HCT116 (cell line): Measurements from ENCODE around the gene SPIRE1. TPM values are rescaled to one million over a fixed set of nuclear protein-coding genes. Genes with fewer than 3 reads are reported as not detected.

Experiments
- ATAC-seq: fragments of 200-7000 bp; cut with Tn5 transposase; 2 replicates; pipeline ENCODE4 v1.9.1; 2020; ENCODE audit warnings: mild to moderate bottlenecking, moderate library complexity
- BruUV-seq: library from RNA; stranded (reverse); fragments of 400-500 nt; replicated peaks from 2 replicates; lab custom pipeline; 2021; lab: Mats Ljungman, UMichigan
- CTCF ChIA-PET: fragments of 300-600 bp; sonication (Branson Sonifier 250); formaldehyde crosslinking; loops from one replicate; lab custom pipeline; 2021; ENCODE audit warnings: antibody characterized with exemption; lab: Charles Lee
- POLR2A ChIA-PET: fragments of 300-600, 350-600 bp; sonication (Branson Sonifier 250); formaldehyde crosslinking; loops from one replicate; lab custom pipeline; 2021; ENCODE audit warnings: antibody characterized with exemption; lab: Charles Lee
- RAD21 ChIA-PET, 2 experiments: fragments of 300-600 bp; sonication (Branson Sonifier 250); formaldehyde crosslinking; loops; one replicate each; lab custom pipeline; 2023; ENCODE audit warnings: low total read pairs in 2 of 2; ENCODE audit not compliant: uncharacterized antibody in 2 of 2, unreplicated experiment in 2 of 2, low non-redundant PET in 1 of 2; lab: Charles Lee
- DNase-seq: peaks from one replicate; pipeline ENCODE4 v3.0.0-alpha.2; 2010; ENCODE audit warnings: low read depth, low spot score
- H2AFZ ChIP-seq: fragments of 200-600 bp; shearing (Covaris generic), sonication (generic); 2 replicates; pipeline ENCODE4 v1.6.1; 2017; ENCODE audit warnings: low read depth, mixed run types, mixed read lengths, antibody characterized with exemption, low read length; ENCODE audit not compliant: poor library complexity, severe bottlenecking
- H3K27ac ChIP-seq: 2 replicates; pipeline ENCODE4 v1.5.1; 2012; ENCODE audit warnings: low read depth, low read length
- H3K27me3 ChIP-seq: fragments of 200-600 bp; sonication (generic); 2 replicates; pipeline ENCODE4 v1.6.1; 2016; ENCODE audit warnings: mixed run types, low read length, mixed read lengths; ENCODE audit not compliant: insufficient read depth
- H3K36me3 ChIP-seq, 2 experiments: fragments of 200-500 bp in 1 of 2; fragments of 200-600 bp in 1 of 2; sonication (Bioruptor generic) in 1 of 2; sonication (generic) in 1 of 2; 2 replicates each; pipeline versions ENCODE4 v1.5.1 to v1.6.1; 2014 to 2016; ENCODE audit warnings: low read length in 2 of 2, inconsistent platforms in 1 of 2, mixed read lengths in 1 of 2, mixed run types in 1 of 2; ENCODE audit not compliant: insufficient read depth in 2 of 2, control insufficient read depth in 1 of 2
- H3K4me1 ChIP-seq, 2 experiments: fragments of 200-600 bp in 1 of 2; sonication (generic) in 1 of 2; 2 replicates each; pipeline versions ENCODE4 v1.5.1 to v1.6.1; 2012 to 2017; ENCODE audit warnings: low read length in 2 of 2, inconsistent platforms in 1 of 2, mild to moderate bottlenecking in 1 of 2, mixed read lengths in 1 of 2, mixed run types in 1 of 2, moderate library complexity in 1 of 2; ENCODE audit not compliant: insufficient read depth in 2 of 2, control insufficient read depth in 1 of 2
- H3K4me2 ChIP-seq: fragments of 200-600 bp; sonication (generic); 2 replicates; pipeline ENCODE4 v1.6.1; 2017; ENCODE audit warnings: mixed run types, low read length, mixed read lengths
- H3K4me3 ChIP-seq, 2 experiments: fragments of 200-600 bp in 1 of 2; sonication (generic) in 1 of 2; replicated peaks in 1 of 2; 2 replicates each; pipeline ENCODE4 v1.5.1; 2011 to 2016; ENCODE audit warnings: low read length in 2 of 2, control low read depth in 1 of 2, low read depth in 1 of 2, mild to moderate bottlenecking in 1 of 2, mixed read lengths in 1 of 2, mixed run types in 1 of 2
- H3K79me2 ChIP-seq: fragments of 200-600 bp; sonication (generic); 2 replicates; pipeline ENCODE4 v1.6.1; 2017; ENCODE audit warnings: mild to moderate bottlenecking, mixed run types, low read length, moderate library complexity, mixed read lengths; ENCODE audit not compliant: insufficient read depth
- H3K9ac ChIP-seq: fragments of 200-600 bp; sonication (generic); 2 replicates; pipeline ENCODE4 v1.6.1; 2016; ENCODE audit warnings: low read length, mixed read lengths
- H3K9me2 ChIP-seq: fragments of 200-600 bp; sonication (generic), shearing (Covaris generic); 2 replicates; pipeline ENCODE4 v1.6.1; 2017; ENCODE audit warnings: mixed run types, mild to moderate bottlenecking, moderate library complexity; ENCODE audit not compliant: insufficient read depth
- H3K9me3 ChIP-seq, 2 experiments: fragments of 200-500 bp in 1 of 2; fragments of 200-600 bp in 1 of 2; sonication (Bioruptor generic) in 1 of 2; sonication (generic) in 1 of 2; 2 replicates each; pipeline ENCODE4 v1.6.1; 2014 to 2017; ENCODE audit warnings: low read length in 2 of 2, mixed read lengths in 2 of 2, inconsistent platforms in 1 of 2, low read depth in 1 of 2, mild to moderate bottlenecking in 1 of 2, mixed run types in 1 of 2, moderate library complexity in 1 of 2; ENCODE audit not compliant: control insufficient read depth in 1 of 2, insufficient read depth in 1 of 2
- H4K20me1 ChIP-seq: fragments of 200-600 bp; sonication (generic), shearing (Covaris generic); 2 replicates; pipeline ENCODE4 v1.6.1; 2017; ENCODE audit warnings: mixed run types, mild to moderate bottlenecking, moderate library complexity; ENCODE audit not compliant: insufficient read depth
- CBX3 ChIP-seq: IDR thresholded peaks from 2 replicates; pipeline ENCODE4 v1.6.1; 2012; ENCODE audit warnings: low read depth
- CEBPB ChIP-seq: IDR thresholded peaks from 2 replicates; pipeline ENCODE4 v1.6.1; 2012; ENCODE audit warnings: low read depth
- CTCF ChIP-seq, 3 experiments: fragments of 200-600 bp in 1 of 3; sonication (generic) in 1 of 3; IDR thresholded peaks in 2 of 3; conservative IDR thresholded peaks in 1 of 3; 2 replicates each; pipeline ENCODE4 v1.5.1; 2012 to 2017; ENCODE audit warnings: low read depth in 2 of 3, low read length in 2 of 3, antibody characterized with exemption in 1 of 3, borderline replicate concordance in 1 of 3, control low read depth in 1 of 3, mild to moderate bottlenecking in 1 of 3, mixed read lengths in 1 of 3, mixed run types in 1 of 3, moderate library complexity in 1 of 3; ENCODE audit not compliant: insufficient read depth in 1 of 3
- ELF1 ChIP-seq: IDR thresholded peaks from 2 replicates; pipeline ENCODE4 v1.6.1; 2012; ENCODE audit warnings: low read depth, borderline replicate concordance
- EZH2phosphoT487 ChIP-seq: fragments of 200-600 bp; IDR thresholded peaks from 2 replicates; pipeline ENCODE4 v1.6.1; 2018; ENCODE audit warnings: antibody characterized with exemption, borderline replicate concordance
- FOSL1 ChIP-seq: IDR thresholded peaks from 2 replicates; pipeline ENCODE4 v1.6.1; 2012; ENCODE audit warnings: low read depth
- MAX ChIP-seq: IDR thresholded peaks from 2 replicates; pipeline ENCODE4 v1.6.1; 2012
- POLR2A ChIP-seq: IDR thresholded peaks from 2 replicates; pipeline ENCODE4 v1.7.0; 2011; ENCODE audit warnings: borderline replicate concordance; ENCODE audit not compliant: insufficient read depth, insufficient read length; ENCODE audit errors: extremely low read depth
- POLR2AphosphoS5 ChIP-seq: IDR thresholded peaks from 2 replicates; pipeline ENCODE4 v1.6.1; 2011; ENCODE audit warnings: mild to moderate bottlenecking, low read depth, low read length, moderate library complexity
- RAD21 ChIP-seq: IDR thresholded peaks from 2 replicates; pipeline ENCODE4 v1.6.1; 2012; ENCODE audit warnings: low read depth, mild to moderate bottlenecking
- REST ChIP-seq: IDR thresholded peaks from 2 replicates; pipeline ENCODE4 v1.6.1; 2012; ENCODE audit warnings: low read depth
- SIN3A ChIP-seq: IDR thresholded peaks from 2 replicates; pipeline ENCODE4 v1.6.1; 2012; ENCODE audit warnings: low read depth
- SRF ChIP-seq: IDR thresholded peaks from 2 replicates; pipeline ENCODE4 v1.6.1; 2012; ENCODE audit warnings: low read depth
- TCF7L2 ChIP-seq: IDR thresholded peaks from 2 replicates; pipeline ENCODE4 v1.7.0; 2011; ENCODE audit warnings: borderline replicate concordance, inconsistent platforms; ENCODE audit not compliant: insufficient read depth, insufficient read length; ENCODE audit errors: extremely low read depth
- ZBTB33 ChIP-seq: IDR thresholded peaks from 2 replicates; pipeline ENCODE4 v1.6.1; 2011; ENCODE audit warnings: mild to moderate bottlenecking, low read length, moderate library complexity; ENCODE audit not compliant: insufficient replicate concordance; ENCODE audit errors: extremely low read depth
- intact Hi-C: fragments of 100-400 bp; cut with micrococcal nuclease; formaldehyde crosslinking; loops from 2 replicates; pipeline ENCODE4 v1.10.0; 2022
- total RNA-seq: library from RNA; stranded (reverse); gene quantifications from one replicate; pipeline ENCODE4 v1.2.1, GENCODE V29; 2021; ENCODE audit not compliant: unreplicated experiment

The SPIRE1 gene
- total RNA-seq, 1 experiment from 2014 or later = 26.6 TPM

- TF ChIP-seq SRF = no peak
- TF ChIP-seq EZH2phosphoT487 = no peak
- no peak for TF ChIP-seq FOSL1
- no peak for TF ChIP-seq POLR2A
- TF ChIP-seq REST = no peak
- TF ChIP-seq POLR2AphosphoS5 = no peak
- no peak for TF ChIP-seq MAX
- TF ChIP-seq RAD21 = no peak
- TF ChIP-seq CEBPB = no peak
- TF ChIP-seq ELF1 = no peak
- no peak for TF ChIP-seq ZBTB33
- TF ChIP-seq CTCF (IDR thresholded peaks at IDR 0.05 in 2 of 3, conservative IDR thresholded peaks at IDR 0.05 in 1 of 3; ENCODE audit: borderline replicate concordance in 1 of 3, insufficient read depth in 1 of 3, low read depth in 2 of 3, low read length in 2 of 3) = no peak
- TF ChIP-seq TCF7L2 = no peak
- TF ChIP-seq SIN3A = no peak
- TF ChIP-seq CBX3 = no peak
- no peak overlapping the region for H3K4me3 ChIP-seq
- no peaks in the 10 kb centered on the region for H3K36me3 ChIP-seq
- no peak for ATAC-seq
- no TSS peak for BruUV-seq
- H3K4me2 ChIP-seq = no peak overlapping the region
- POLR2A ChIA-PET = no interaction called here
- no peak for DNase-seq
- intact Hi-C loops = no loop called here
- no peaks in the 10 kb centered on the region for H3K27me3 ChIP-seq
- H3K27ac ChIP-seq = no peak overlapping the region
- no peak overlapping the region for H3K9ac ChIP-seq
- H4K20me1 ChIP-seq = no peaks in the 10 kb centered on the region
- CTCF ChIA-PET = no interaction called here
- H3K9me2 ChIP-seq = no peaks in the 10 kb centered on the region
- H3K79me2 ChIP-seq = no peaks in the 10 kb centered on the region
- no peak overlapping the region for H2AFZ ChIP-seq
- H3K4me1 ChIP-seq = peaks cover 0 to 10% of the 10 kb centered on the region in 2 experiments; a peak in 2 of 4 replicates
- no peaks in the 10 kb centered on the region; a peak in 1 of 4 replicates for H3K9me3 ChIP-seq
- RAD21 ChIA-PET = no interaction called here
Observed at GRCh38 chr18:12564861-12565260, 93.0 kb downstream of the SPIRE1 start.
